BE2C (cell line): ENCODE results near the gene MIOS.

Experiments used
- DNase-seq: peaks from one replicate; pipeline ENCODE4 v3.0.0-alpha.2; 2020
- H3K27me3 ChIP-seq: fragments of 250-450 bp; sonication (Bioruptor Pico); 2 replicates; pipeline ENCODE4 v1.5.1; 2020; ENCODE audit warnings: mild to moderate bottlenecking
- H3K36me3 ChIP-seq: fragments of 250-450 bp; sonication (Bioruptor Pico); 2 replicates; pipeline ENCODE4 v1.5.1; 2020; ENCODE audit warnings: mild to moderate bottlenecking
- H3K4me1 ChIP-seq: fragments of 250-450 bp; sonication (Bioruptor Pico); 2 replicates; pipeline ENCODE4 v1.5.1; 2020
- H3K4me3 ChIP-seq: 2 replicates; pipeline ENCODE4 v1.5.1; 2011; ENCODE audit warnings: low read depth, low read length
- H3K9me3 ChIP-seq: fragments of 250-450 bp; sonication (Bioruptor Pico); 2 replicates; pipeline ENCODE4 v1.5.1; 2020
- CTCF ChIP-seq: IDR thresholded peaks from 2 replicates; pipeline ENCODE4 v1.5.1; 2012; ENCODE audit warnings: mild to moderate bottlenecking, low read depth, low read length

MIOS gene

GRCh38 chr7:7647495-7648036, 80.9 kb downstream of the MIOS start:
- Histone ChIP-seq H3K4me1 (no peaks in the 10 kb centered on the region), H3K27me3 (no peaks in the 10 kb centered on the region), H3K36me3 (no peaks in the 10 kb centered on the region), H3K4me3 (no peak overlapping the region), H3K9me3 (no peaks in the 10 kb centered on the region)
- no peak for TF ChIP-seq CTCF
- DNase-seq, result no peak

GRCh38 chr7:7650682-7651206, 84.1 kb downstream of the MIOS start:
- no peaks in the 10 kb centered on the region for H3K36me3 ChIP-seq
- H3K4me3 ChIP-seq, result no peak overlapping the region
- H3K9me3 ChIP-seq, result no peaks in the 10 kb centered on the region
- TF ChIP-seq CTCF, result no peak
- H3K27me3 ChIP-seq, result no peaks in the 10 kb centered on the region
- no peak for DNase-seq
- H3K4me1 ChIP-seq, result peaks cover 5% of the 10 kb centered on the region; the same call in 1 of the 2 replicates

GRCh38 chr7:7651479-7651878, 84.8 kb downstream of the MIOS start:
- Histone ChIP-seq H3K4me1 (peaks cover 5% of the 10 kb centered on the region; the same call in 1 of the 2 replicates), H3K9me3 (no peaks in the 10 kb centered on the region), H3K36me3 (no peaks in the 10 kb centered on the region), H3K4me3 (no peak overlapping the region), H3K27me3 (no peaks in the 10 kb centered on the region)
- no peak for DNase-seq
- no peak for TF ChIP-seq CTCF

GRCh38 chr7:7652798-7653540, 86.3 kb downstream of the MIOS start:
- H3K4me1 ChIP-seq, result peaks cover 5% of the 10 kb centered on the region; the same call in 1 of the 2 replicates
- H3K9me3 ChIP-seq, result no peaks in the 10 kb centered on the region
- no peaks in the 10 kb centered on the region for H3K36me3 ChIP-seq
- no peak for TF ChIP-seq CTCF
- no peak overlapping the region for H3K4me3 ChIP-seq
- H3K27me3 ChIP-seq, result no peaks in the 10 kb centered on the region
- no peak for DNase-seq

GRCh38 chr7:7653593-7654187, 87.0 kb downstream of the MIOS start:
- H3K27me3 ChIP-seq, result no peaks in the 10 kb centered on the region
- H3K36me3 ChIP-seq, result no peaks in the 10 kb centered on the region
- peak; percentile 30 for DNase-seq
- peak; percentile 68 for TF ChIP-seq CTCF
- no peak overlapping the region for H3K4me3 ChIP-seq
- H3K4me1 ChIP-seq, result peaks cover 5% of the 10 kb centered on the region; the same call in 1 of the 2 replicates
- no peaks in the 10 kb centered on the region for H3K9me3 ChIP-seq
